HG03457 (cell line): Measurements from ENCODE around the gene NCR2.

Experiments
- ATAC-seq: cut with Tn5 transposase; IDR thresholded peaks from one replicate; pipeline ENCODE4 v1.9.1; 2021; ENCODE audit warnings: moderate number of reproducible peaks; ENCODE audit not compliant: unreplicated experiment

The NCR2 gene

GRCh38 chr6:41392246-41392645, 56.8 kb downstream of the NCR2 start:
- ATAC-seq, result no peak

- no peak for ATAC-seq
Measured at GRCh38 chr6:41396335-41396734, 60.9 kb downstream of the NCR2 start.

DNA sequence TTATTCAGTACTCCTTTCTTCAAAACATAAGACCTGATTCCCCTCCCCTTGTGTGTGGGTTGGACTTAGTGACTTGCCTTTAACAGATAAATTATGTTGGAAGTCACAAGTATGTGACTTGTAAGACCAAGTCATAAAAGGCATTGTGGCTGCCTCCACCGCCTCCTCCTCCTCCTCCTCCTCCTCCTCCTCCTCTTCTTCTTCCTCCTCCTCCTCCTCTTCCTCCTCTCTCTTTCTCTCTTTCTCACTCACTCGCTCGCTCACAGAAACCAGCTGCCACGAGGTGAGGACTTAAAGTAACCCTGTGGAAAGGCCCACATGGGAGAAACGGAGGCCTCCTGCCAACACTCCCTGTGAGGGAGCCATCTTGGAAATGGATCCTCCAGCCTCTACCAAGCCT, 64.0 kb downstream of the NCR2 start:
- ATAC-seq, result no peak
